ENCODE measurements around the gene RPSA. TPM values are rescaled to one million over a fixed set of nuclear protein-coding genes. Genes with fewer than 3 reads are reported as not detected.

The RPSA gene
- total RNA-seq, result 1,160 TPM

GRCh38 chr3:39406368-39407258, at the start of gene RPSA:
RPSA (plus strand) TSS chr3:39406720; CDS start chr3:39407654, 934 bp downstream.

GRCh38 chr3:39383045-39383880, 23.3 kb upstream of the RPSA start, which contains the start of gene SLC25A38:
SLC25A38 (plus strand) TSS chr3:39383370; CDS start chr3:39383725, 355 bp downstream.

Small RNA genes lying within 50 kb of the gene (small RNA-seq; reads per million reads assigned to genes)
- gene SNORA6 (not detected), gene SNORA62 (not detected)

Other genes starting within 250 kb of the RPSA start
- gene XIRP1, start 214.1 kb upstream of the RPSA start, total RNA-seq, result under 0.01 TPM
- gene CX3CR1, start 126.7 kb upstream of the RPSA start, total RNA-seq, result 28.8 TPM
- not detected for gene CCR8, start 77.0 kb upstream of the RPSA start, total RNA-seq
- gene SLC25A38, start 23.4 kb upstream of the RPSA start, total RNA-seq, result 18.7 TPM
- 0.92 TPM for gene MOBP, start 61.0 kb downstream of the RPSA start, total RNA-seq

Data from diencephalon (tissue), 1 donor.